Esophagus muscularis mucosa (tissue), 3 donors: Measurements from ENCODE around the gene NCKAP5.

ENCODE experiments used
- CTCF ChIP-seq, 3 experiments: fragments of 200-600 bp in 2 of 3; fragments of 450-650 bp in 1 of 3; sonication (generic) in 2 of 3; IDR thresholded peaks; one replicate each; pipeline ENCODE4 v1.5.1; 2017 to 2019; ENCODE audit warnings: antibody characterized with exemption in 3 of 3, mild to moderate bottlenecking in 2 of 3, moderate library complexity in 1 of 3
- POLR2AphosphoS5 ChIP-seq, 2 donors: sonication (generic); formaldehyde crosslinking; IDR thresholded peaks; one replicate each; pipeline ENCODE4 v1.6.1; 2017; ENCODE audit warnings: antibody characterized with exemption in 2 of 2

- TF ChIP-seq POLR2AphosphoS5 (IDR thresholded peaks at IDR 0.05) (no peak), CTCF (IDR thresholded peaks at IDR 0.05) (no peak)
Observed at GRCh38 chr2:132676999-132677398, 891.3 kb downstream of the NCKAP5 start.
